GM10847 (cell line): Measurements from ENCODE around the gene SLC7A14.

Experiments used
- POLR2A ChIP-seq: IDR thresholded peaks from 2 replicates; pipeline ENCODE4 v1.6.1; 2011; ENCODE audit not compliant: insufficient read length; ENCODE audit errors: extremely low read depth

The SLC7A14 gene

GRCh38 chr3:170603770-170604510 lies 18.1 kb upstream of the SLC7A14 start:
- TF ChIP-seq POLR2A = no peak

GRCh38 chr3:170602556-170602955 lies 16.7 kb upstream of the SLC7A14 start:
- TF ChIP-seq POLR2A = no peak

- TF ChIP-seq POLR2A = no peak
Measured at GRCh38 chr3:170600005-170600624, 14.2 kb upstream of the SLC7A14 start.

- TF ChIP-seq POLR2A = no peak
Measured at GRCh38 chr3:170599091-170599490, 13.2 kb upstream of the SLC7A14 start.

GRCh38 chr3:170598091-170598502 lies 12.2 kb upstream of the SLC7A14 start:
- TF ChIP-seq POLR2A = no peak

DNA sequence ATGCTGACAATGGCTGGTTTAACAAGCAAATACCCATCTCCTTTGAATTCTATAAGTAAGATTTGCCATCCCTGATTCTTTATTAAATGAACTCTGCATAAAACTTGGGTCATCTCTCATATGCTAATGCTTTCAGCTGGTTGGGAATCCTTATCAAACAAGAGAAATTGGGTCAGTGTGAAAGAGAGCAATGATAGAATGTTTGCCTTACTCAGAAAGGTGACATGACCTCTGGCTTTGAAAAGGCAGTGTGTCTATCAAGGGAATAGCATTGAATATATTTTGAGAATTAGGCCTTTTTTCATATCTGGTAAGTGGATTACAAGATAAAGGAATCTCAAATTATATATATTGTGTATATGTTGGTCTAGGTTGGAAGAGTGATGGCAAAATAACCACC lies 8.7 kb upstream of the SLC7A14 start:
- no peak for TF ChIP-seq POLR2A

- TF ChIP-seq POLR2A = no peak
Measured at GRCh38 chr3:170593634-170594033, 7.8 kb upstream of the SLC7A14 start.

DNA sequence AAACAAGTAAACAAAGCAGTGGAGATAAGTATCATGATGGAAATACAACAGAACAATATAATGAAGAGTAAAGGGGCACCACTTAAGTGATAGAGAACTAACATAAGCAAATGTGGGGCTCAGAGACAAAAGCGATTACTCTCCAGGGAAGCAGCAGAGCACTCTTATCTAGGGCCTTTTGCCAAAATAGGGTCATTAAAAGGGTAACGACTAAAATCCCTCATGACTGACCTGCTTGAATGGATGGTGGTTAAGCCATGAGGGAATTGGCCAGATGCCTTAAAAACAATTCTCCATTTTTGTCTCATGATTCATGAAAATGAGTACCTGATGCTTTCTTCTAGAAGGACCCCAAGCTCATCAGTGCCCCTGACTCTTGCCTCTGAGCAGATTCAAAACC lies 3.2 kb upstream of the SLC7A14 start:
- TF ChIP-seq POLR2A = no peak

GRCh38 chr3:170585008-170585936 lies 603 bp downstream of the SLC7A14 start:
- no peak for TF ChIP-seq POLR2A

DNA sequence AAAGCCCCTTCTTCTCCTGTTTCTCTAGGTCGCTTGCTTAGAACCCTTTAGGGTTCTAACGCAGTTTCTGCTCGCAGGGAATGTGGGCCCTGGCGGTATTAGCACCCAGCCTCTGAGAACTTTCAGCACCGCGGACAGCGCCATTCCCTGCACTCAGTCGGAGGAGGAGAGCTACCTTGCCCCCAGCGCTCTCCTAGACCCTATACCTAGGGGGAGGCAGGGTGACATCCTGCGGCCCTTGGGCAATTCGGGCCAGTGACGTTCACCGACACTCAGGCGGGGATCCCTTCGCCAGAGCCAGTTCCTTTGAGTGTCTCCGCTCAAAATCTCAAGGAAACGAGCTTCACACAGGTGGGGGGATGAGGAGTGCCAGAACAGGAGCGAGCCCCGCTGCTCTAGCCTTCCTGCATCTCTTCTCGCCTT lies 1.3 kb downstream of the SLC7A14 start:
- TF ChIP-seq POLR2A = no peak

GRCh38 chr3:170579646-170580045 lies 6.2 kb downstream of the SLC7A14 start:
- TF ChIP-seq POLR2A = no peak

DNA sequence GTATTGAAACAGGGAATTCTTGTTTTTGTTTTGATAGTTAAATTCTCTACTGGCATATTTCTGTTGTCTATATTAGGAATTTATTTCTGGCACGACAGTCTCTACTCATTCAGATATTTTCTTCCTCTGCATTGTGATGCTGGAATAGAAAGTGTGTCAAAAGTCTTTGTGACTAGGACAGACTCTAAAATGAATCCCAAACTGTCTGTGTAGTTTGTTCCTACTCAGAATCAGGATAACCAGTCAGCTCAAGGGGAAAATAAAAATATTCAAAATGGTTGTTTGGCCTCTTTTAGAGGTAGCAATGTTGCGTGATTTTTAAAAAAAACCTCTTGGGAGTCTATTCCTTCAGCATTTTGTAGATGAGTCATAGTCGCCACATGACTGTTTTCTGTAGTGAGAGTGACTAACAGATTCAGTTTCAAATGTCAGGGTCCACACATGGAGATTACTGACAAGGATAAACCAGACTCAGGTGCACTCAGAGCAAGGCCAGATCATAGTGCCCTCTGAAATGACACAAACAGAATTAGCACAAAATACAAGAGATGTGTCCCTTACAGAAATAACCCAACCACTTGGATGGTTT lies 13.1 kb downstream of the SLC7A14 start:
- TF ChIP-seq POLR2A = no peak

- no peak for TF ChIP-seq POLR2A
Measured at GRCh38 chr3:170566413-170566812, 19.5 kb downstream of the SLC7A14 start.

DNA sequence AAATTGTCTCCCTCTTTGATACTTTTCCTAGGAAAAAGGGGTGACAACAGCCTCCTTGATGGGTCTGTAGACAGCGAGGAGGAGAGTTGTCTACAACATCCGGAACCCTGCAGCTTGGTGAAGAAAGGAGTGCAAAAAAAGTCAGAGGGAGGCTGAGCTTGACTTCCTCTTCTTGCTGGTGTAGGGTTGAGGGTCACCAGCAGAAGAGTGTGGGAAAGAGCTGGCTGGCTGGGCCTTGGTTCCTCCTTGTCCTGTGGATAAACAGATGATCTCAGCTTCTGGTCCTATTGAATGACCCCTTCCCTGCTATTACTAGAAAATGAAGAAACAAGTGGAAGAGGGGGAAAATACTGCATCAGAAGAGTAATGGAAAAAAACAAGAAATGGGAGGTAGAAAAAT lies 20.4 kb downstream of the SLC7A14 start:
- no peak for TF ChIP-seq POLR2A

DNA sequence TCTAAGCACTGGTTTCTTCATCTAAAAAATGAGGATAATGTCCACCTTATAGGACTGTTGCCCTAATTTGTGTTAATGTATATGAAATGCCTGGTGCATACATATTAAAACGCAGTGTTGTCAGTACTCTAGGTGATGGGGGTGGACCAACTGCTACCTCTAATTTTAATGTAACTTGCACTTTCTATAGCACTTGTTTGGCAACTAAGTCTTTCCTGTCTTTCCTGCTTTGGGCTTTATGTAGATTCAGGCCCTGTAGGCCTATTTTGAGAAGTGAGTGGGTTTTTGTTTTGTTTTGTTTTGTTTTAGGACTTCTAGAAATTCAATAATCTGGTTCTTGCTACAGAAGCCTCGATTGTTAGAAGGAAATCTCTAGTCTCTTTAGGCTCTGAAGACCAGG lies 21.2 kb downstream of the SLC7A14 start:
- no peak for TF ChIP-seq POLR2A

DNA sequence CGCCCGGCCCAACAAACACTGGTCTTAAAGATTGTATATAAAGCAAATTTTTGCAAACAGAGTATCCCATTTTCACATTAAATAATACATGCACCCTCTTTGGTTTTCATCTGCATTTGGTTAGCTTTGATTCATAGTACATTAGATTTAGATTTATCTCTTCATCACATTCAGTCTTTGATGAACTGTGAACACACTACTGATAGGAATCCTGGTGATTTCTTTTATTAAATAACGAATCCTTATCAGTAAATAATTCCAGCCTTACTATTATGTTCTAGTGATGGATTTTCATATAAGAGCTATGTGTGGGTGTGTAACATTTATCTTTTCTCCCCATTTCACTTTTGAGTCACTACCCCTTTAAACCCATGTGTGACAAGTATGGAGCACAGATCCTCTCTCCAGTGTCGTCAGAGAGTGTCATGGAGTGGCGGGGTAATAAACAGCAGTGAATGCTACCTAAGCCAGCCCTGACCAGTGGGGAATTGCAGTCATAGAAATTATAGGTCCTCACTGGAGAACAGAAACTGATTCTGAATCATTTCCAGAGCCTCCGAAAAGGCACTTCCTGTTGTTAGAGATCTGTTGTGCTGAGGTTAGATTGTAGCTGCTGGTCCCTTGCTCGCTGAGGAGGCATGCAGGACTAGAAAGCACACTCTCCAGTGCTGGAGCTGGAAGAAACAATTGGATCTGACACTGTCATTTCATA lies 22.0 kb downstream of the SLC7A14 start:
- TF ChIP-seq POLR2A = no peak
